NK-92 (cell line): Measurements from ENCODE around the gene RBBP5.

Source experiments
- DNase-seq: peaks from one replicate; lab custom pipeline; 2025; ENCODE audit not compliant: unreplicated experiment; lab: John Stamatoyannopoulos, UW

Gene RBBP5

DNA sequence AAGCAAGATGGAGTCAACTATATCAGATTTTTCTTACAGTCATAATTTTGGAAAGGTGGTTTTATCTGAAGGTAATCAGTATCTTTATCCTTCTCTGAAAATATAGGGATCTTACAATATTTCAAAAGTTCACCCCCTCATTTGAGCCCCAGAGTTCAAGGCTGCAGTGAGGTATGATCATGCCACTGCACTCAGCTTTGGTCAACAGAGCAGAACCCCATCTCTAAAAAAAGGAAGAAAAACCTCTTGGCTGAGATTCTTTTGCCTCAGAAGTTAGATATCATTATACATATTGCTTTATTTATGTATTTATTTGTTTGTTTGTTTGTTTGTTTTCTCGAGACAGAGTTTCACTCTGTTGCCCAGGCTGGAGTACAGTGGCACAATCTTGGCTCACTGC, 11.5 kb upstream of the RBBP5 start:
- DNase-seq, result no peak

DNA sequence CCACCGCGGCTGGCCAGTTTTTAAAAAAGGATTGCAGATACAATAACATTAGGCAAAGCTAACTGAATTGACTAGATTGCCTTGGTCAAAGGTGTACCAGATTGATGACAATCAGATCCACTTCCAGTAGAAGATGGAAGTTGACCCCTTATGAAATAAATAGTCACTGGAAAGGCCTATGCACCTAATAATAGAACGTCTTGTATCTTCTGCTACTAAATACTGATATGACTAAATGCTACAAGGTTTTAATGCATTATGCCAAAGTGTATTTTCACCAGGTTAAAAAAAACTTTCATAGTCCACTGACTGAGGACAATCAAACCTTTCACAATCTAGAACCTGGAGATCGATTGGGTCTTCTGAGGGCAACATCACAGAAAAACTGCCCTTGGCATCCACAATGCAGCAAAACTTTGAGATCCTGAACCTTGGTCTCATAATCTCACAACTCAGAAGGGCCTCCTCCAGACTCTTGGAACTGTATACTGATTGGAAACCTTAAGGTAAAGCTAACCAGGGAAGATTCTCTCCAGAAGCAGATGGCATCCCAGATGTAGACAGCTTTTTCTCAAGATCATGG, 7.8 kb upstream of the RBBP5 start:
- no peak for DNase-seq

DNA sequence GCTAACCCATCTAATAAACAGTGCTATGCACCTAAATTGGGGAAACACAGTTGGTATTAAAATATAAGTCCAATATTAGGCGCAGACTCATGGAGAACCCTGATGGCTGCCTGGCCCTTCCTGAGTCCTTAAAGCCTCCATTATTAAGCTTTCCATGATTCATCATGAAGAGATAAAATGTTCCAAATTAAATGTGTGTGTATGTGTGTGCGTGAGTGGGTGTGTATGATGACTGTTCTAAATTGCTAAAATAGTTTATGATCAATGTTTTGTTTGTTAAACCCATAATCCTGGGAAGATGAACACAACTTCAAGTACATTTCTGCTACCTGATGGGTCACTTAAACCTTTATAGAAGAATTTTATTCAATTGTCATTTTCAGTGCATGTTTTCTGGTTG, 6.3 kb upstream of the RBBP5 start:
- DNase-seq, result no peak

DNA sequence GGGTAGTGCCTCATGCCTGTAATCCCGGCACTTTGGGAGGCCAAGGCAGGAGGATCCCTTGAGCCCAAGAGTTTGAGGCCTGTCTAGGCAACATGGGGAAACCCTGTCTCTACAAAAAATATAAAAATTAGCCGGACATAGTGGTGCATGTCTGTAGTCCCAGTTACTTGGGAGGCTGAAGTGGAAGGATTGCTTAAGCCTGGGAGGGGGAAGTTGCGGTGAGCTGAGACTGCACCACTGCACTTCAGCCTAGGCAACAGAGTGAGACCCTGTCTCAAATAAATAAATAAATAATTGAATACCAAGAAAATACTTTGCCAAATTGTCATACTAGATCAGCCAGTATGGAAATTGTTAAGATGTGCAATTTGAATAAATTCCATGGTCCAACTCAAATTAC, 5.9 kb upstream of the RBBP5 start:
- no peak for DNase-seq

DNA sequence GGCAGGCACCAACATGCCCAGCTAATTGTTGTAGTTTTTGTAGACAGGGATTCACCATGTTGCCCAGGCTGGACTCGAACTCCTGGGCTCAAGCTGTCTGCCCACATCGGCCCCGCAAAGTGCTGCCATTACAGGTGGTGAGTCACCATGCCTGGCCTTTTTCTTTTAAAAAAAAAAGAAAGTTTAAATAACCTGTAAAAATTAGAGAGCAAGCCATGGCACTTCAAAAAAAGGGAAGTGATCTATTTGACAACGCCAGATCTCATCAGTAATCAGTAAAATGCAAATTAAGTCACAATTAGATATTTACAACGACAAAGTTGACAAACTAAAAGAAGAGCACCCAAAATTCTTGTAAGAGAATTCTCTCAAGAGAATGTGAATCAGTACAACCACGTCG, 2.9 kb upstream of the RBBP5 start:
- DNase-seq, result no peak

DNA sequence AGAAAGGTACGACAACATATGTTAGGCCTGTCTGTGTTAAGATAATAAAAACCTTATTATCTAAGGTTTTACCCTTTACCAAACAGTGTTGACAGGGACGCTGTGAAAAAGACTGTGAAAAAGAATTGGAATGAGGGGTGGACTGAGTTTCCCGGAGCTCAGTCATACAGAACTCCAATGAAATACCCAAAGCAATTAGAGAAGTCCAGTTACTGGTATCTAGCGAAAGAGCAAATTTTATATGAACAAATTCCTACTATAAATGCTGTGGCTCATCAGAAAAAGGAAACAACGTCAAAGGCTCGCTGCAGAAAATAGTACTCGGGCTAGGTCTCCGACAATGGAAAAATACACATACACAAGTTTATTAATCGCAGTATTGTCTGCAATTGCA, 708 bp upstream of the RBBP5 start:
- no peak for DNase-seq

DNA sequence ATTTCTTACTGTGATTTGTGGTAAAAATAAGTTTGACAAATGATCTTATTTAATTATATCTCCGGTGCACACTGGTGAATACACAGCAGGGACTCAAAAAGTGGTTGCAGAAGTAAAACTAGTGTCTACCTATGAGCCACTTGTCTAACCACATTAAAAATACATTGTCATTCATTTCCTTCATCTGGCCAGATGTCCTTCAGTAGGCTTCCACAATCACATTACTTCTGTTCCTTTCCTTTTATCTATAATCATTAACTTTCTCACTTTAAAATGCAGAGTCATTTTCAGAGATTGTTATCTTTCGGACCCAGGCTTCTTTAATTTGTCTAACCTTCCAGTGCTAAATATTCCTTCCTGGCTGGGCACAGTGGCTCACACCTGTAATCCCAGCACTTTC, 3.0 kb downstream of the RBBP5 start:
- no peak for DNase-seq

DNA sequence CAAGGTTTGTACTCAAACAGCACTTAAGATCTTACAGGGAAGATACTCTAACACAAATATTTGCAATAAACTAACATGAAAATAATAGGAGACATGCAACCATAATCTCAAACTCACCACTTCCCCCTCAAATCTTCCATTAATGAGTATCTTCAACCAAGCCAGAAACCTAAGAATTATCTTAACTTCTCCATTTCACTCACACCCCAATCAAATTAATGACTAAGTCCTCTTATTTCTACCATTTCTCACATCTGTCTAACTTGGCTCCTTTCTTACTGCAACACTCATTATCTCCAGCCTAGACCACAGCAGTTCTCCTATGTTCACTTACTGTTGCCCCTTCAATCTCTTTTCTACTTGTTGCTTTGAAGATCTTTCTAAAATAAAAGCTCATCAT, 10.4 kb downstream of the RBBP5 start:
- no peak for DNase-seq

DNA sequence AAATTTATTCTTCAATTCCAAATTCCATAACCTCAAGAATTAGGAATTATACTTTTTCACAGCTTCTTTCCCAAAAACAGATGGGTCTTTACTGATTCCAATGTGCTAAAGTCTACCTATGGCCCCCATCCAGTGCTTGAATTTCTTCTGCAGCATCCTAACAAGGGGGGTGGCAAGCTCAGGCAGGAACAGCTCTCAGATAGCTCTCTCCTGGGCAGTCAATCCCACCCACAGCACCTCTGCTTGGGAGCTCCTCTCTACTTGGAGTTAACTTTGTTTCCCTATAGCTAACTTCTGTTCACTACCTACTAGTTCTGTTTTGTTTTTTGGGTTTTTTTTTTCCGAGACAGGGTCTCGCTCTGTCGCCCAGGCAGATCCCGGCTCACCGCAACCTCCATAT, 12.1 kb downstream of the RBBP5 start:
- DNase-seq, result no peak

DNA sequence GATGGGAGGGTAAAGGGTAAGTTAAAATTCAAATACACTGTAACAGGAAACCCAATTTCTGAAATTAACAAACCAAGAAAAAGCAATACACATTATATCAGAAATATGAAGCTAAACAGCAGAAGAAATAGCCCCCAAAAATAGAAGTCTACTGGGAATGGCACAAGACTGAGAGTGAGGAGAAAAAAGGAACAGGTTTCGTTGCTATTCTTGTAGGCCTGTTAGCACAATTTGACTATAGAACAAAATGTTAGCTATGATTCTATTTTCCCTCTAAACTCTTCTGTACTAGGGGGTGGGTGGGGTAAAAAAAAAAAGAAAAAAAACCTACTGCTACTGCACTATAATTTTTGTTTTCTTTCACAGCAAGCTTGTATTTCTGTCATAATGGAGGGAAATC, 12.5 kb downstream of the RBBP5 start:
- no peak for DNase-seq

DNA sequence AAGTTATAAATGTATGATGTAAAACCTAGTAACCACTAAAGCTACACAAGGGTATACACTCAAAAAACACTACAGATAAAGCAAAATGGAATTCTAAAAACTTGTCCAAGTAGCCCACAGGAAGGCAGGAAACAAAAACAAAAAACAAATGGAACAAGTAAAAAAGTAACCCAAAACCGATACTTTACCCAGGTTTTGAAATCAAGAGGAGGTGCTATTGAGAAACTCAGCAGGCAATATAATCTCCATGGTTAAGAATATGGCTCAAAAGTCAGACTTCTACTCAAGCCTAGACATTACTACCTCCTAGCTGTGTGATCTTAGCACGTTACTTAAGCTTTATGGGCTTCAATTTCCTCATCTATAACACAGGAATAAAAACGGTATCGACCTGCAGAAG, 13.3 kb downstream of the RBBP5 start:
- DNase-seq, result no peak

DNA sequence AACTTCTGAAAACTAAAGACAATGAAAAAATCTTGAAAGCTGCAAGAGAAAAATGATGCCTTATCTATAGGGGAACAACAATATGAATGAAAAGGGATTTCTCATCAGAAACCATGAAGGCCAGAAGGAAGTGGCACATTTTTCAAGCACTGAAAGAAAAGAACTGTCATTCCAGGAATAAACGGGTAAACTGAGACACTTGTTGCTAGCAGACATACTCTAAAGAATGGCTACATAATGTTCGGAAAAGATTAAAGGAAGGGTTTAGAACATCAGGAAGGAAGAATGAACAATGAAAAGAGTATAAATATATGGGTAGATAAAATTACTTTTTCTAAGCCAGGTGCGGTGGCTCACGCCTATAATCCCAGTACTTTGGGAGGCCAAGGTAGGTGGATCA, 14.5 kb downstream of the RBBP5 start:
- DNase-seq, result no peak

DNA sequence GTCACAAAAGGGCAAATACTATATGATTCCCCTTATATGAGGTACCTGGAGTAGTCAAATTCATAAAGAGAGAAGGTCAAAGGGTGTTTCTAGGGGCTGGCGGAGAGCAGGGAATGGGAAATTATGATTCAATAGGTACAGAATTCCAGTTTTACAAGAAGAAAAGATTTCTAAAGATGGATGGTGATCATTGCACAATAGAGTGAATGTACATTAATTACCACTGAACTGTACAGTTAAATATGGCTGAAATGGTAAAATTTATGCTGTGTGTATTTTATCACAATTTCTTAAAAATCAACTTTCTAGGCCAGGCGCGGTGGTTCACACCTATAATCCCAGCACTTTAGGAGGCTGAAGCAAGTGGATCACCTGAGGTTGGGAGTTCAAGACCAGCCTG, 19.4 kb downstream of the RBBP5 start:
- DNase-seq, result no peak

DNA sequence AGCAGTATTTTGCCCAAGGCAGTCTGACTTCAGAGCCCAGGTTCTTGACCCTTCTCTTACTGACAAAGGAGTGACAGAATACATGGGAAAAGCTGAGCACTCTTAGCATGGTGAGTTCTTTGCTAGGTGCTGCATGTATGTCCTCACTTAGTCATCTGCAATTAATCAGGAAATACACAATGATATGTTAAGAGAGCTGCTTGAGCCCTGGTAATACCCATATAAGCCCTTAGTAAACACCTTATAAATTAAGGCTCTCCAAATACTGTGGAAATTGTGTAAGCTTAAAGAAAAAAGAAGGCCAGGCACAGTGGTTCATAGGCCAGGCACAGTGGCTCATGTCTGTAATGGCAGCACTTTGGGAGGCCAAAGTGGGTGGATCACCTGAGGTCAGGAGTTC, 23.5 kb downstream of the RBBP5 start:
- no peak for DNase-seq

DNA sequence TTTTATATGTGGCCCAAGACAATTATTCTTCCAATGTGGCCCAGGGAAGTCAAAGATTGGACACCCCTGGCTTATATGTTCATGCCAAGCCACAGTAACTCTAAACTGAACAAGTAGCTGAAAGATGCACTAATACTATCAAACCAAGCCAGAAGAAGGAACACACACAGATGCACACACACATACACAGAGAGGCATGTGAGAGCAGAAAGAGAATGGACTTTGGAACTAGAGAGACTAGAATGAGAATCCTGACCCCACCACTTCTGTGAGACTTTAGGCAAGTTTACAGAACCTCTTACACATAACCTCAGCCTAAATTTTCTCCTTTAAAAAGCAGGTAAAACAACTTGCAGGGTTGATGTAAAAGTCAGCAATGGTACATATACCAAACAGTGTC, 26.4 kb downstream of the RBBP5 start:
- DNase-seq, result no peak

DNA sequence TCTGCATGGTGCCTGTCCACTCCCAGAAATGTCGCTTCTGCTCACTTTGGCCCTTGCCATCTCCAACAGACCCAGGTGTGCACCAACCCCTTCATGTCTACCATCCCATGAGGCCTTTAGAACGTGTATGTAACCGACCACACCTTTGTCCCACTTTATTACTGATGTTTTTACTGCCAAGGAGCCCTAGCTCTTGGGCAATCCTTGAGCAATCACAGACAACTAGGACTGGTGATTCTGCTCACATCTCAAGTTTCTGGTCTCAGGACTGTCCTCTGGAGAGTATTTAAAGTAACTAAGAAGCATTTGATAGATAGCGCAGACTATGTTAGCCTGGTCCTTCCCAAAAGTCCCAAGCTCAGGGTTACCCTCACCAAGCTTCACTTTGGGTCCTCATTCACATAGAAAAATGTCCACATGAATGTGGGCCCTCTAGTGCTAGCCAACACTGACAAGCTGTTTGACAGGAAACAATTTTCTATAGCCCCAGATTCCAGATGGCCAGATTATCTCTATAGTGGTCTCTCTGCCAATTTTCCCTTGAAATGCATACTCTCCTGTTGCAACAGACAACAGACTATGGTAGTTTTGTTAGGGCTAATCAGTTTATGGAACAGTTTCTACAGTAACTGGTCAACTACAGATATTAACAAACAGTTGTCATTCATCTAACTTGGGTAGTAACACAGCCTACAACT, 30.6 kb downstream of the RBBP5 start:
- no peak for DNase-seq

DNA sequence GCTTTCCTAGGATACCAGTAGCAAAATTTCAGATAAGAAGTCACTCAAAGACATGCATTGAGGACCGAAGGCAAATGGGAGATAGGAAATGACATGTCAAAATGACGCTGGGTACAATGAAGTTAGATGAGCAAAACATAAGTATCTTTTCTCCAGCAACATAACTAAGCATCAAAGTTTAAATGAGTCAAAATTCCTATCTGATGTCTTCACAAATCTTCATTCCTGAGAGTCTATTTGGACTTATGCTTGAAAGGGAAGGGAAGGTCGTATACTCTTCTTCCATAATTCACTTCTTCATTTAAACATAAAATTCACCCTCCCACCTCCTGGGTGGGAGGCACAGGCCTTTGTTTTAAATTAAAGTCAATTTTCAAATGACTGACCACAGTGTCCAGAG, 33.4 kb downstream of the RBBP5 start:
- no peak for DNase-seq

DNA sequence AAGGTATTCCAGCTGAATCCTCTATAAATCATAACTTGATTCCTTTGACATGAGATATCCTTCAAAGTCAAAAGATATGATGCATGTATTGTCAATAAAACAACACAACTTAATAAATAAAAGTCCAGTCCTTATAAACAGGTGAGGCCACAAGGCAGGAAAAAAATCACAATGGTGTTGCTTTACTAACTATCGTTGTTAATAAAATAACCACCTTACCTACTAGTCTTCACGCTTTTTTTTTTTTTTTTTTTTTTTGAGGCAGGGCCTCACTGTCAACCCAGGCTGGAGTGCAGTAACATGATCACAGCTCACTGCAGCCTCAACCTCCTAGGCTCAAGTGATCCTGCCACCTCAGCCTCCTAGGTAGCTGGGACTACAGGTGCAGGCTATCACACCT, 37.4 kb downstream of the RBBP5 start, which contains the start of gene TMEM81:
TMEM81 (minus strand) TSS at position 101 of the 400 bp plus-strand sequence. CDS start 140 bp downstream, outside the sequence.
- DNase-seq, result no peak

DNA sequence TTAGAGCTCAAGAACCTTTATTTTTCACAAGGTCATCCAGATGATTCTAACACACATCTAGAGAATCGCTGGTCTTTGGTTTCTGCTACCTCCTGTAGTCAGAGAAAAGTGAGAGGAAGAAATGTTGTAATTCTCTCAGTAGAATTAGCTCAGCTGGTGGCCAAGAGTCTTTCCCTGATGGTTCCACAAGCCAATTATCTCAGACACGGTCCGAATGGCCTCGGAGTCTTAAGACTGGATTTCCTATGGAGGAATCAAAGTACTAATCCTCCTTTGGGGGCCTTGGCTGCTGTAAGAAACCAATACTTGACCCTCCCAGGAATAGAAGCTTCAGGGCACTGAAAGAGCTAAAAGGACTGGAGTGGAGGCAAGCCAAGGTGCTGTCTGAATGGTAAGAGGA, 39.3 kb downstream of the RBBP5 start:
- no peak for DNase-seq

DNA sequence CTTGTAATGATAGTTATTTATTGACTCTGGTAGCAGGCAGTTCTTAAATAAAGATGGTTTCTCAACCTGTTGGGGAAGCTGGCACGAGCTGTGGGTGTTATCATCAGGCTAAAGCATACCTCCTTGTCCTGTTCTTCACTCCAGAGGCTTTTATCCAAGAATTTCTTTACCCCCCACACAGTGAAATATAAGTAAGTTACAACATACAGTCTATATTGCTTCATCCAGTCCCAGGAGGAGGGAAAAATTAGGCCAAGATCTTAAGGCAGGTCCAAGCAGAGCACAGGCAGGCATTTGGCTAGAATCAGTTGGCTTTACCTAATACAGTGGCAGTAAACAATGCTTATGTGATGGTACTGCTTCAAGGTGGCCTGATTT, 43.9 kb downstream of the RBBP5 start:
- DNase-seq, result no peak

DNA sequence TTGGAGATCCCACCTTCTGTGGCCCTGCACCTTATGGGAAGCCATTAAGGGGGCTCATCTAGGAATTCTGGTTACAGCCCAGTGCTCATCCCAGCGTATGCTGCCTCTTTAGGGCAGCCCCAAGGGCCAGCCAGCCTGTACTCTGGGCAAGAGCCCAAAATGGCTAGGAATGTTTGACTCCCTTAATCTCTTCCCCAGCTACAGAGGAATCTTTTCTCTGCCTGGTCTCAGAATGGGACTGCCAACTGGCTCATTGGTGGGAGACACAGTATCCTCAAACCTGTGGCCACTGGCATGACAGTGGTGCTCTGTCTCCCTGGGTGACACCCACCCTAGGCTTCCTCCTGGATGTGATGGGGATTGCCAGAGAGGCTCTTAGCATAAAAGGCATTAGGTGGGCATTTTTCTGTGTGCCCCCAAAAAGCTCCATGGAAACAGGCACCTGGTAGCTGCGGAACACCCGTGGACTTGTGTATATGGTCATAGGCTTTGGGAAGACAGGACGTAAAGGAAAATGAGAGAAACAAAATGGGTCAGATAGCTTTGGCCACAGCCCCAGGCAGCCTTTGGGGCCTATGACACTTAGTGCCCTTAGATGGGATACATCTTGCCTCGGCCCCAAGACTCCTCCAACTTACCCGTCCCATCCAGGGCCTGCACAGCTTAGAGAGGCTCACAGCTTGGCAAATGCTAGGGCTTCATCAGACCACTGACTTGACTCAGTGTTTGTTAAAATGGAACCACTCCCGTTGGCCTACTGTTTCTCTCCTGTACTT, 44.4 kb downstream of the RBBP5 start:
- DNase-seq, result no peak

DNA sequence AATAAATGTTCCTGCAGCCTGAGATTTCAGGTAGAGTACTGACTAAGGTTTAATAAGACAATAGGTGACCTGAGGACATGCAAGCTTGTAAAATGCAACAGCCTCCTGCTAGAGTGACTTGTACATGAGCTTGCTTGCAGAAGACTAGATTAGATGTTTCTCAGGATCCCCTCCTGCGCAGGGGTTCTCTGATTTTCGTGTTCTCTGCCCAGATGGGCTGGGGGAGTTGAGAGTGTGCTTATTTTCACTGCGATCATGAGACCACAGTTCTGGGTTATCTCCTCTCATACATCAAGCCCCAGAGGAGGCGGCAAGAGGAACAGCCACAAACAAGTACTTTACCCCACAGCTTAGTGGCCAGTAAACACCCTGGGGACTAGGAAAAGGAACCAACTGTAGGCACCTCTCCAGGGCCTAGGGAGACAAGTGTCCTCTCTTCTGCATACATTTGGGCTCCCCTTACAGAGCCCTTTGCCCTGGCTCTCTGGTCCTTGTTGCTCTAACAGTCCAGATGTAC, 45.5 kb downstream of the RBBP5 start:
- DNase-seq, result no peak
